IMR-90 (cell line): ENCODE measurements around the gene CCL15. TPM values are rescaled to one million over a fixed set of nuclear protein-coding genes. Genes with fewer than 3 reads are reported as not detected.

Source experiments
- ATAC-seq: fragments of 200-7000 bp; cut with Tn5 transposase; 2 replicates; pipeline ENCODE4 v1.9.1; 2020; ENCODE audit warnings: low read depth, mild to moderate bottlenecking, moderate library complexity
- BruUV-seq: library from RNA; stranded (reverse); fragments of 400-500 nt; replicated peaks from 2 replicates; lab custom pipeline; 2021; lab: Mats Ljungman, UMichigan
- CTCF ChIA-PET: fragments of 300-600 bp; formaldehyde crosslinking; extraction: SDS; loops from one replicate; lab custom pipeline; 2021; ENCODE audit warnings: antibody characterized with exemption; lab: Yijun Ruan, JAX
- POLR2A ChIA-PET: fragments of 300-600 bp; sonication (Branson Sonifier 250); formaldehyde crosslinking; loops from one replicate; lab custom pipeline; 2022; ENCODE audit warnings: antibody characterized with exemption; ENCODE audit not compliant: unreplicated experiment; lab: Charles Lee
- DNase-seq: peaks from one replicate; pipeline ENCODE4 v3.0.0; 2013
- H2AFZ ChIP-seq: replicated peaks from 2 replicates; pipeline ENCODE3; 2013; ENCODE audit warnings: low read length, mild to moderate bottlenecking; ENCODE audit not compliant: poor library complexity
- H2AK5ac ChIP-seq: 2 replicates; pipeline ENCODE4 v1.6.1; 2013; ENCODE audit warnings: low read depth, low read length, inconsistent platforms
- H2AK9ac ChIP-seq: replicated peaks from 2 replicates; pipeline ENCODE3; 2013; ENCODE audit warnings: mild to moderate bottlenecking, low read depth, low read length, moderate library complexity; ENCODE audit not compliant: poor library complexity
- H2BK120ac ChIP-seq: 2 replicates; pipeline ENCODE4 v1.6.1; 2013; ENCODE audit warnings: low read depth, low read length, inconsistent platforms
- H2BK15ac ChIP-seq: 3 replicates; pipeline ENCODE4 v1.6.1; 2013; ENCODE audit warnings: low read depth, low read length, inconsistent platforms
- H2BK20ac ChIP-seq: 2 replicates; pipeline ENCODE4 v1.6.1; 2013; ENCODE audit warnings: low read depth, mild to moderate bottlenecking, inconsistent platforms, low read length, moderate library complexity
- H2BK5ac ChIP-seq: 2 replicates; pipeline ENCODE4 v1.6.1; 2013; ENCODE audit warnings: mild to moderate bottlenecking, low read depth, low read length, inconsistent platforms; ENCODE audit not compliant: poor library complexity, severe bottlenecking
- H3K14ac ChIP-seq: replicated peaks from 2 replicates; pipeline ENCODE4 v1.6.1; 2013; ENCODE audit warnings: low read depth, low read length, inconsistent platforms
- H3K18ac ChIP-seq: 2 replicates; pipeline ENCODE4 v1.6.1; 2013; ENCODE audit warnings: low read depth, low read length, control low read depth
- H3K23ac ChIP-seq: 2 replicates; pipeline ENCODE4 v1.6.1; 2013; ENCODE audit warnings: low read depth, low read length, inconsistent platforms
- H3K27ac ChIP-seq: 2 replicates; pipeline ENCODE4 v1.5.1; 2013; ENCODE audit warnings: mild to moderate bottlenecking, control low read depth, low read length; ENCODE audit not compliant: insufficient read depth
- H3K27me3 ChIP-seq: 2 replicates; pipeline ENCODE4 v1.6.1; 2013; ENCODE audit warnings: low read length; ENCODE audit not compliant: control insufficient read depth, insufficient read depth
- H3K36me3 ChIP-seq: 2 replicates; pipeline ENCODE4 v1.6.1; 2013; ENCODE audit warnings: low read length, mixed read lengths; ENCODE audit not compliant: control insufficient read depth, insufficient read depth
- H3K4ac ChIP-seq: 2 replicates; pipeline ENCODE4 v1.6.1; 2013; ENCODE audit warnings: low read depth, low read length, inconsistent platforms
- H3K4me1 ChIP-seq: 2 replicates; pipeline ENCODE4 v1.6.1; 2013; ENCODE audit warnings: low read length, mixed read lengths; ENCODE audit not compliant: control insufficient read depth, insufficient read depth
- H3K4me2 ChIP-seq: 2 replicates; pipeline ENCODE4 v1.6.1; 2013; ENCODE audit warnings: low read depth, mild to moderate bottlenecking, control low read depth, low read length, moderate library complexity
- H3K4me3 ChIP-seq: 2 replicates; pipeline ENCODE4 v1.5.1; 2013; ENCODE audit warnings: low read depth, mild to moderate bottlenecking, control low read depth, low read length, moderate library complexity; ENCODE audit not compliant: insufficient read depth
- H3K56ac ChIP-seq: 2 replicates; pipeline ENCODE4 v1.6.1; 2013; ENCODE audit warnings: low read length, inconsistent platforms; ENCODE audit not compliant: insufficient read depth; ENCODE audit errors: extremely low read depth
- H3K79me1 ChIP-seq, 2 experiments: 2 replicates each; pipeline ENCODE4 v1.6.1; 2013; ENCODE audit warnings: low read length in 2 of 2, inconsistent platforms in 1 of 2, low read depth in 1 of 2
- H3K9ac ChIP-seq: 2 replicates; pipeline ENCODE4 v1.6.1; 2013; ENCODE audit warnings: low read depth, low read length, control low read depth
- H3K9me1 ChIP-seq: 2 replicates; pipeline ENCODE4 v1.6.1; 2013; ENCODE audit warnings: low read length, inconsistent platforms; ENCODE audit not compliant: insufficient read depth
- H3K9me3 ChIP-seq: 2 replicates; pipeline ENCODE4 v1.6.1; 2013; ENCODE audit warnings: low read length; ENCODE audit not compliant: control insufficient read depth, insufficient read depth
- H4K20me1 ChIP-seq: 2 replicates; pipeline ENCODE4 v1.6.1; 2013; ENCODE audit warnings: low read length, inconsistent platforms; ENCODE audit not compliant: insufficient read depth
- H4K5ac ChIP-seq: 2 replicates; pipeline ENCODE4 v1.6.1; 2013; ENCODE audit warnings: mild to moderate bottlenecking, low read depth, low read length, control low read depth
- H4K8ac ChIP-seq, 2 experiments: 2 replicates each; pipeline ENCODE4 v1.6.1; 2013; ENCODE audit warnings: low read depth in 2 of 2, low read length in 2 of 2, control low read depth in 1 of 2, inconsistent platforms in 1 of 2
- H4K91ac ChIP-seq: 2 replicates; pipeline ENCODE4 v1.6.1; 2013; ENCODE audit warnings: low read depth, low read length, inconsistent platforms; ENCODE audit not compliant: insufficient read depth
- CTCF ChIP-seq: conservative IDR thresholded peaks from 2 replicates; pipeline ENCODE4 v1.5.1; 2012; ENCODE audit warnings: mild to moderate bottlenecking, low read depth, low read length, improper control_type of control experiment
- RAD21 ChIP-seq: IDR thresholded peaks from 2 replicates; pipeline ENCODE4 v1.6.1; 2012; ENCODE audit warnings: low read length, improper control_type of control experiment
- SMC3 ChIP-seq: fragments of 150-350 bp; IDR thresholded peaks from 2 replicates; pipeline ENCODE4 v1.6.1; 2016; ENCODE audit warnings: low read depth, mild to moderate bottlenecking, antibody characterized with exemption, low read length, moderate library complexity
- WGBS, 2 experiments: methylation state at CpG; one replicate each; pipeline versions ENCODE4 v1.1.5 to v1.1.7; 2013; ENCODE audit warnings: missing lambda C conversion rate in 2 of 2; ENCODE audit not compliant: insufficient read length in 1 of 2; ENCODE audit errors: extremely low coverage in 2 of 2; 5-methylcytosine and 5-hydroxymethylcytosine counted together
- dilution Hi-C: fragments of 300-500 bp; cut with HindIII; formaldehyde crosslinking; loops from one replicate; pipeline ENCODE4 v1.14.3; 2018; ENCODE audit warnings: low sequenced_read_pairs; ENCODE audit not compliant: unreplicated experiment
- in situ Hi-C: fragments of 300-500 bp; cut with MboI; formaldehyde crosslinking; loops from 3 replicates; pipeline ENCODE4 v1.14.3; 2019; ENCODE audit warnings: low sequenced_read_pairs, inconsistent platforms, mixed read lengths
- intact Hi-C: fragments of 100-400 bp; cut with micrococcal nuclease; formaldehyde crosslinking; loops from 2 replicates; pipeline ENCODE4 v1.10.0; 2022
- polyA plus RNA-seq, 3 experiments: library from polyadenylated mRNA; depleted of rRNA; stranded (reverse); fragments of >200 nt; gene quantifications; 2 replicates each; pipeline ENCODE4 v1.2.3, GENCODE V29; 2012; ENCODE audit warnings: low replicate concordance in 1 of 3
- total RNA-seq: library from RNA; depleted of rRNA; stranded (reverse); fragments of >200 nt; gene quantifications from 2 replicates; pipeline ENCODE4 v1.2.3, GENCODE V29; 2012
- TF ChIP-seq, protein P1 (sequence below): fragments of 150-350 bp; IDR thresholded peaks from 2 replicates; pipeline ENCODE4 v1.6.1; 2017; ENCODE audit warnings: mild to moderate bottlenecking, antibody characterized with exemption, low read length, low read depth

The CCL15 gene
- total and polyA plus RNA-seq, 2 of the 4 experiments (the other 2 are of a cell fraction), result not detected

- dilution Hi-C loops (no loop called here), in situ Hi-C loops (no loop called here), intact Hi-C loops (loop anchor here (1.0 kb wide), 1 partner anchor 40 kb away; no protein-coding TSS in a partner anchor)
- Histone ChIP-seq H4K91ac (no peak overlapping the region), H3K4me2 (no peak overlapping the region), H3K18ac (no peak overlapping the region), H2AFZ (peak overlapping the region; percentile 34), H3K4ac (no peak overlapping the region), H4K8ac (no peak overlapping the region), H2BK20ac (no peak overlapping the region), H2BK120ac (no peak overlapping the region), H3K36me3 (no peaks in the 10 kb centered on the region), H2AK9ac (no peak overlapping the region), H4K20me1 (no peaks in the 10 kb centered on the region), H3K9me3 (no peaks in the 10 kb centered on the region), H2BK15ac (no peak overlapping the region), H3K27ac (no peak overlapping the region), H3K14ac (no peak overlapping the region), H2BK5ac (no peak overlapping the region), H3K27me3 (peaks cover 3% of the 10 kb centered on the region), H3K9me1 (no peaks in the 10 kb centered on the region), H3K56ac (no peak overlapping the region), H2AK5ac (no peak overlapping the region), H3K4me1 (no peaks in the 10 kb centered on the region), H4K5ac (no peak overlapping the region), H3K79me1 (no peaks in the 10 kb centered on the region), H3K4me3 (no peak overlapping the region), H3K23ac (no peak overlapping the region), H3K9ac (no peak overlapping the region)
- 100% methylated on average over 1 of the region's 14 CpGs; no CpG with 5 or more reads in 1 of the 2 experiments for WGBS, 2 experiments
- TF ChIP-seq SMC3 (peak; percentile 57), RAD21 (peak; percentile 45), CTCF (peak; percentile 59)
- TF ChIP-seq, protein P1, sequence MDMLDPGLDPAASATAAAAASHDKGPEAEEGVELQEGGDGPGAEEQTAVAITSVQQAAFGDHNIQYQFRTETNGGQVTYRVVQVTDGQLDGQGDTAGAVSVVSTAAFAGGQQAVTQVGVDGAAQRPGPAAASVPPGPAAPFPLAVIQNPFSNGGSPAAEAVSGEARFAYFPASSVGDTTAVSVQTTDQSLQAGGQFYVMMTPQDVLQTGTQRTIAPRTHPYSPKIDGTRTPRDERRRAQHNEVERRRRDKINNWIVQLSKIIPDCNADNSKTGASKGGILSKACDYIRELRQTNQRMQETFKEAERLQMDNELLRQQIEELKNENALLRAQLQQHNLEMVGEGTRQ, result no peak
- ChIA-PET POLR2A (no interaction called here), CTCF (interaction anchor here (0.7 to 1.1 kb wide), 2 partner anchors 13 to 33 kb away, joined by 3 to 4 read pairs; no protein-coding TSS in a partner anchor)
- no TSS peak for BruUV-seq
- peak; percentile 64 for ATAC-seq
- DNase-seq, result peak; percentile 12
Measured at GRCh38 chr17:36008998-36009665, 7.8 kb upstream of the CCL15 start.
